OCI-LY7 (cell line): Measurements from ENCODE around the gene CRACDL.

Experiments
- CTCF ChIP-seq: fragments of 200-600 bp; sonication (generic); conservative IDR thresholded peaks from 2 replicates; pipeline ENCODE4 v1.5.1; 2014; ENCODE audit warnings: mild to moderate bottlenecking, antibody characterized with exemption, low read length, moderate library complexity, mixed read lengths
- EZH2phosphoT487 ChIP-seq: fragments of 200-600 bp; sonication (generic); IDR thresholded peaks from 2 replicates; pipeline ENCODE4 v1.6.1; 2018; ENCODE audit warnings: low read depth, borderline replicate concordance, mild to moderate bottlenecking, mixed run types, antibody characterized with exemption, low read length, moderate library complexity, mixed read lengths

- TF ChIP-seq EZH2phosphoT487 (no peak), CTCF (no peak)
These were observed 128.1 kb downstream of the CRACDL start for GRCh38 chr2:98807929-98808328.
